H9 (cell line): ENCODE measurements around the gene PRUNE2. TPM values are rescaled to one million over a fixed set of nuclear protein-coding genes. Genes with fewer than 3 reads are reported as not detected.

ENCODE experiments used
- DNase-seq: peaks from one replicate; pipeline ENCODE4 v3.0.0-alpha.2; 2017
- H2AFZ ChIP-seq: one replicate; pipeline ENCODE4 v1.6.1; 2013; ENCODE audit warnings: mild to moderate bottlenecking, low read length, control low read depth, moderate library complexity
- H2AK5ac ChIP-seq: 2 replicates; pipeline ENCODE4 v1.6.1; 2013; ENCODE audit warnings: low read length, control low read depth, mixed read lengths; ENCODE audit not compliant: insufficient read length
- H2BK120ac ChIP-seq: one replicate; pipeline ENCODE4 v1.6.1; 2013; ENCODE audit warnings: low read depth, mild to moderate bottlenecking, low read length, control low read depth, inconsistent platforms; ENCODE audit not compliant: poor library complexity, severe bottlenecking
- H2BK12ac ChIP-seq: 2 replicates; pipeline ENCODE4 v1.6.1; 2013; ENCODE audit warnings: low read length, control low read depth, mixed read lengths, low read depth; ENCODE audit not compliant: insufficient read length
- H2BK15ac ChIP-seq: 2 replicates; pipeline ENCODE4 v1.6.1; 2013; ENCODE audit warnings: low read depth, low read length, control low read depth
- H2BK20ac ChIP-seq: one replicate; pipeline ENCODE4 v1.6.1; 2013; ENCODE audit warnings: low read depth, mild to moderate bottlenecking, low read length, control low read depth, inconsistent platforms; ENCODE audit not compliant: poor library complexity, severe bottlenecking
- H2BK5ac ChIP-seq: 2 replicates; pipeline ENCODE4 v1.6.1; 2013; ENCODE audit warnings: low read length, control low read depth, mixed read lengths; ENCODE audit not compliant: insufficient read length
- H3K14ac ChIP-seq: 2 replicates; pipeline ENCODE4 v1.6.1; 2013; ENCODE audit warnings: low read length, control low read depth; ENCODE audit not compliant: insufficient read depth
- H3K18ac ChIP-seq: 2 replicates; pipeline ENCODE4 v1.6.1; 2013; ENCODE audit warnings: low read depth, mild to moderate bottlenecking, mixed read lengths, low read length, control low read depth; ENCODE audit not compliant: insufficient read length
- H3K23ac ChIP-seq: 2 replicates; pipeline ENCODE4 v1.6.1; 2013; ENCODE audit warnings: low read length, control low read depth, mixed read lengths, low read depth; ENCODE audit not compliant: insufficient read length
- H3K23me2 ChIP-seq: 2 replicates; pipeline ENCODE4 v1.6.1; 2013; ENCODE audit warnings: low read depth, mild to moderate bottlenecking, mixed read lengths, low read length, control low read depth; ENCODE audit not compliant: insufficient read length, poor library complexity, severe bottlenecking
- H3K27ac ChIP-seq: 2 replicates; pipeline ENCODE4 v1.5.1; 2013; ENCODE audit warnings: low read length, control low read depth, mixed read lengths, low read depth; ENCODE audit not compliant: insufficient read length
- H3K27me3 ChIP-seq: 2 replicates; pipeline ENCODE4 v1.6.1; 2013; ENCODE audit warnings: low read length, control low read depth, inconsistent platforms; ENCODE audit not compliant: insufficient read depth
- H3K4ac ChIP-seq: 2 replicates; pipeline ENCODE4 v1.6.1; 2013; ENCODE audit warnings: low read depth, mild to moderate bottlenecking, control low read depth, inconsistent platforms, low read length, moderate library complexity
- H3K4me1 ChIP-seq: 2 replicates; pipeline ENCODE4 v1.6.1; 2013; ENCODE audit warnings: low read length, control low read depth, inconsistent platforms; ENCODE audit not compliant: insufficient read depth
- H3K4me2 ChIP-seq: 2 replicates; pipeline ENCODE4 v1.6.1; 2013; ENCODE audit warnings: low read length, control low read depth, mixed read lengths; ENCODE audit not compliant: insufficient read length, insufficient read depth
- H3K56ac ChIP-seq: 2 replicates; pipeline ENCODE4 v1.6.1; 2013; ENCODE audit warnings: low read depth, mild to moderate bottlenecking, mixed read lengths, low read length, control low read depth; ENCODE audit not compliant: insufficient read length
- H3K79me1 ChIP-seq: 2 replicates; pipeline ENCODE4 v1.6.1; 2013; ENCODE audit warnings: low read depth, mild to moderate bottlenecking, moderate library complexity, low read length, control low read depth, inconsistent platforms; ENCODE audit not compliant: insufficient read depth, poor library complexity, severe bottlenecking
- H3K79me2 ChIP-seq: 2 replicates; pipeline ENCODE4 v1.6.1; 2013; ENCODE audit warnings: low read length, control low read depth, inconsistent platforms; ENCODE audit not compliant: insufficient read depth
- H3K9ac ChIP-seq: 2 replicates; pipeline ENCODE4 v1.6.1; 2013; ENCODE audit warnings: low read length, control low read depth, mixed read lengths; ENCODE audit not compliant: insufficient read length; ENCODE audit errors: extremely low read depth
- H3K9me3 ChIP-seq: one replicate; pipeline ENCODE4 v1.6.1; 2013; ENCODE audit warnings: low read depth, low read length, inconsistent platforms; ENCODE audit not compliant: control insufficient read depth
- H3T11ph ChIP-seq: one replicate; pipeline ENCODE4 v1.6.1; 2013; ENCODE audit warnings: mild to moderate bottlenecking, low read length, control low read depth, inconsistent platforms
- H4K20me1 ChIP-seq: one replicate; pipeline ENCODE4 v1.6.1; 2013; ENCODE audit not compliant: control insufficient read depth, insufficient read length, insufficient read depth
- H4K5ac ChIP-seq: 2 replicates; pipeline ENCODE4 v1.6.1; 2013; ENCODE audit warnings: low read depth, mild to moderate bottlenecking, mixed read lengths, low read length, control low read depth; ENCODE audit not compliant: insufficient read length
- H4K8ac ChIP-seq: replicated peaks from 2 replicates; pipeline ENCODE4 v1.6.1; 2013; ENCODE audit warnings: low read length, control low read depth, mixed read lengths, low read depth; ENCODE audit not compliant: insufficient read length
- H4K91ac ChIP-seq: 2 replicates; pipeline ENCODE4 v1.6.1; 2013; ENCODE audit warnings: low read depth, mild to moderate bottlenecking, moderate library complexity, mixed read lengths, low read length, control low read depth; ENCODE audit not compliant: insufficient read length
- H3K27ac Mint-ChIP-seq, 3 experiments: 2 replicates in 2 of 3; 3 replicates in 1 of 3; pipeline ENCODE4 v1.8.0; 2020 to 2021; ENCODE audit warnings: mixed read lengths in 3 of 3, mild to moderate bottlenecking in 1 of 3, moderate library complexity in 1 of 3
- H3K27me3 Mint-ChIP-seq: 2 replicates; pipeline ENCODE4 v1.8.0; 2021; ENCODE audit warnings: low read depth, mild to moderate bottlenecking, moderate library complexity, mixed read lengths
- H3K36me3 Mint-ChIP-seq, 3 experiments: 2 replicates in 2 of 3; 3 replicates in 1 of 3; pipeline ENCODE4 v1.8.0; 2020 to 2021; ENCODE audit warnings: low read depth in 3 of 3, mixed read lengths in 3 of 3; ENCODE audit not compliant: insufficient read depth in 1 of 3
- H3K4me1 Mint-ChIP-seq, 2 experiments: 2 replicates each; pipeline ENCODE4 v1.8.0; 2020; ENCODE audit warnings: mixed read lengths in 2 of 2
- H3K4me3 Mint-ChIP-seq, 2 experiments: 2 replicates in 1 of 2; 3 replicates in 1 of 2; pipeline ENCODE4 v1.8.0; 2020 to 2021; ENCODE audit warnings: mild to moderate bottlenecking in 2 of 2, mixed read lengths in 2 of 2, moderate library complexity in 1 of 2
- H3K9me3 Mint-ChIP-seq, 2 experiments: 2 replicates in 1 of 2; 3 replicates in 1 of 2; pipeline ENCODE4 v1.8.0; 2020; ENCODE audit warnings: mild to moderate bottlenecking in 2 of 2, mixed read lengths in 2 of 2, moderate library complexity in 1 of 2
- WGBS: extraction: QIAGEN DNeasy Blood & Tissue Kit; methylation state at CpG from one replicate; pipeline ENCODE4 v1.1.7; 2013; ENCODE audit warnings: missing lambda C conversion rate, low lambda C conversion rate, mixed read lengths; ENCODE audit not compliant: insufficient read length; ENCODE audit errors: extremely low coverage; 5-methylcytosine and 5-hydroxymethylcytosine counted together
- total RNA-seq: library from RNA; stranded (reverse); gene quantifications from 2 replicates; pipeline ENCODE4 v1.2.1, GENCODE V29; 2021
- TF ChIP-seq, protein P1 (sequence below): fragments of 200-600 bp; sonication (generic); conservative IDR thresholded peaks from 3 replicates; pipeline ENCODE4 v1.8.0; 2021; ENCODE audit warnings: antibody characterized with exemption, mild to moderate bottlenecking

The PRUNE2 gene
- total RNA-seq, 1 experiment from 2014 or later: 12.1 TPM

DNA sequence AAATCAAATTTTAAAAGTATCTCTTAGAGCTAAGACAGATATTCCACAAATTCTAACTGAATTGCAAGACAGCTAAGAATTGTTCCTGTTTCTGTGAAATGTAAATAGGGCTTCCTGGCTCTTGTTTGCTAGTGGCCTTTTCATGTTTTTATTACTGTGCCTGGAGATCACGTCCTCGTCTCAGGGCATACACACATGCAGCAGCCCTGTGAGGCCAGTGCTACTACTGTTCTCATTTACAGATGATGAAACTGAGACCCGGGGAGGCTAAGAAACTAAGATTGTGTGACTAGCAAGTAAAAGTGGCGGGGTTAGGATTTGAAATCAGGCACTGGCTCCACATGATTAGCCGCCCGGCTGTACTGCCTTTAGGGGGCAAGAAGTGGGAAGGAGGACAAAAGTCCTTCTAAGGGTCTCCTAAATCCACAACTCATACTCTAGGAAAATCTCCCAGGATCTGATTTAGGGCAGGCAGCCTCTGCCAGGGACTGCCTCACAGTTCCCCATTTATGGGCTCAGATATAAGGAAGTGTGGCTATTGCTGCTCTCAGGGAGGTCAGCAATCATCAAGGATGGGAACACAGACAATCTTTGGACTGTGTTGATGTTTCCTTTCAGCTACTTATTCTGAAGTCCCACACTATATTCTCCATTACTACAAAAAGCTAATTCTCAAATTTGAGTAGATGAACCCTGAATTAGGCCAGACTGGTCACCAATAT, 7.9 kb downstream of the PRUNE2 start:
- no peak overlapping the region for H3T11ph ChIP-seq
- no peaks in the 10 kb centered on the region for H3K79me1 ChIP-seq
- H3K27ac ChIP-seq: no peak overlapping the region
- no peak overlapping the region for H4K91ac ChIP-seq
- H3K4me2 ChIP-seq: no peak overlapping the region
- no peak overlapping the region for H3K18ac ChIP-seq
- H3K23ac ChIP-seq: no peak overlapping the region
- no peak overlapping the region for H2AFZ ChIP-seq
- no peak overlapping the region for H2AK5ac ChIP-seq
- no peak overlapping the region; a peak in 1 of 7 replicates for H3K27ac Mint-ChIP-seq
- 0 out of 2 replicates have a peak, but pooled peaks cover 1% of the 10 kb centered on the region for H3K79me2 ChIP-seq
- H3K9me3 Mint-ChIP-seq: no peaks in the 10 kb centered on the region
- H4K5ac ChIP-seq: no peak overlapping the region
- H3K23me2 ChIP-seq: no peaks in the 10 kb centered on the region
- no peak overlapping the region for H3K14ac ChIP-seq
- no CpG with 5 or more reads among the region's 6 CpGs for WGBS
- H2BK120ac ChIP-seq: no peak overlapping the region
- TF ChIP-seq, protein P1, sequence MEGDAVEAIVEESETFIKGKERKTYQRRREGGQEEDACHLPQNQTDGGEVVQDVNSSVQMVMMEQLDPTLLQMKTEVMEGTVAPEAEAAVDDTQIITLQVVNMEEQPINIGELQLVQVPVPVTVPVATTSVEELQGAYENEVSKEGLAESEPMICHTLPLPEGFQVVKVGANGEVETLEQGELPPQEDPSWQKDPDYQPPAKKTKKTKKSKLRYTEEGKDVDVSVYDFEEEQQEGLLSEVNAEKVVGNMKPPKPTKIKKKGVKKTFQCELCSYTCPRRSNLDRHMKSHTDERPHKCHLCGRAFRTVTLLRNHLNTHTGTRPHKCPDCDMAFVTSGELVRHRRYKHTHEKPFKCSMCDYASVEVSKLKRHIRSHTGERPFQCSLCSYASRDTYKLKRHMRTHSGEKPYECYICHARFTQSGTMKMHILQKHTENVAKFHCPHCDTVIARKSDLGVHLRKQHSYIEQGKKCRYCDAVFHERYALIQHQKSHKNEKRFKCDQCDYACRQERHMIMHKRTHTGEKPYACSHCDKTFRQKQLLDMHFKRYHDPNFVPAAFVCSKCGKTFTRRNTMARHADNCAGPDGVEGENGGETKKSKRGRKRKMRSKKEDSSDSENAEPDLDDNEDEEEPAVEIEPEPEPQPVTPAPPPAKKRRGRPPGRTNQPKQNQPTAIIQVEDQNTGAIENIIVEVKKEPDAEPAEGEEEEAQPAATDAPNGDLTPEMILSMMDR: no peak
- H3K56ac ChIP-seq: no peak overlapping the region
- peaks cover 8 to 17% of the 10 kb centered on the region in 2 experiments for H3K4me1 Mint-ChIP-seq
- no peaks in the 10 kb centered on the region for H3K9me3 ChIP-seq
- H3K9ac ChIP-seq: no peak overlapping the region
- peaks cover 2% of the 10 kb centered on the region; the same call in 1 of the 2 replicates for H3K4me1 ChIP-seq
- no peak overlapping the region for H2BK5ac ChIP-seq
- no peak overlapping the region for H2BK12ac ChIP-seq
- DNase-seq: no peak
- no peaks in the 10 kb centered on the region for H3K27me3 ChIP-seq
- no peak overlapping the region for H4K8ac ChIP-seq
- H3K4ac ChIP-seq: no peak overlapping the region
- H2BK20ac ChIP-seq: no peak overlapping the region
- no peaks in the 10 kb centered on the region for H3K27me3 Mint-ChIP-seq
- H2BK15ac ChIP-seq: no peak overlapping the region
- H3K4me3 Mint-ChIP-seq: no peak overlapping the region
- H4K20me1 ChIP-seq: no peaks in the 10 kb centered on the region
- no peaks in the 10 kb centered on the region; a peak in 1 of 7 replicates for H3K36me3 Mint-ChIP-seq
